ENCODE measurements around the gene OPN1LW. TPM values are rescaled to one million over a fixed set of nuclear protein-coding genes. Genes with fewer than 3 reads are reported as not detected.
A peak's percentile ranks its signal among the peaks of the same experiment; 100 is the strongest.

OPN1LW gene
- total and polyA plus RNA-seq, 2 donors (not counting 1 experiment from before 2014, with no cell fraction given), result not detected

GRCh38 chrX:154136627-154137161 lies 7.3 kb upstream of the OPN1LW start:
- peak overlapping the region; percentile 87 for H3K27ac Mint-ChIP-seq
- peak overlapping the region; percentile 77 for H3K4me2 ChIP-seq (replicated peaks; ENCODE audit: low read depth, low read length, poor library complexity, severe bottlenecking)
- no peaks in the 10 kb centered on the region for H3K36me3 ChIP-seq (replicated peaks in 1 of 2; ENCODE audit: control extremely low read depth in 1 of 2, control insufficient read depth in 1 of 2, extremely low read depth in 1 of 2, insufficient read depth in 2 of 2, low read length in 1 of 2)
- intact Hi-C loops (cut with micrococcal nuclease), result no loop called here
- peak overlapping the region in 4 of 5 experiments; percentile 31 to 50 (median 40) for H3K4me3 ChIP-seq (ENCODE audit: control extremely low read depth in 1 of 5, extremely low read depth in 1 of 5, insufficient read depth in 1 of 5, low read depth in 2 of 5, low read length in 4 of 5)
- H3K9ac ChIP-seq (ENCODE audit: low read length), result peak overlapping the region; percentile 57
- no peaks in the 10 kb centered on the region for H3K27me3 Mint-ChIP-seq
- H3K9me3 Mint-ChIP-seq (ENCODE audit: insufficient read depth), result no peaks in the 10 kb centered on the region
- DNase-seq (peak; percentile 84), ATAC-seq (ENCODE audit: low read depth) (peak; percentile 86)
- peaks cover 10 to 22% of the 10 kb centered on the region in 2 donors for H3K4me1 ChIP-seq (ENCODE audit: control insufficient read depth in 2 of 2, insufficient read depth in 2 of 2, low read length in 2 of 2)
- TF ChIP-seq EZH2 (IDR thresholded peaks at IDR 0.05; ENCODE audit: borderline replicate concordance, insufficient read depth, low read depth, low read length, poor library complexity, severe bottlenecking) (no peak), CTCF (IDR thresholded peaks at IDR 0.05) (peak; percentile 80)
- H3K27me3 ChIP-seq (replicated peaks in 1 of 4; ENCODE audit: control extremely low read depth in 1 of 4, control insufficient read depth in 3 of 4, insufficient read depth in 4 of 4, low read length in 3 of 4), result no peaks in the 10 kb centered on the region
- H3K4me1 Mint-ChIP-seq, result peaks cover 13% of the 10 kb centered on the region
- H3K27ac ChIP-seq (ENCODE audit: low read length in 2 of 2), result peak overlapping the region; percentile 51 to 64
- 1% methylated on average over 40 of the region's 44 CpGs for WGBS (ENCODE audit: insufficient coverage)
- peak overlapping the region; percentile 75 for H3K4me3 Mint-ChIP-seq
- POLR2A ChIA-PET, result interaction anchor here (1.2 kb wide), 1 partner anchor 171 kb away, joined by 3 read pairs; no protein-coding TSS in a partner anchor
- CTCF ChIA-PET, result interaction anchor here (0.6 to 5.3 kb wide), 7 partner anchors 116 to 239 kb away, joined by 3 to 63 read pairs (median 5); no protein-coding TSS in a partner anchor
- no peaks in the 10 kb centered on the region for H3K79me2 ChIP-seq (ENCODE audit: control insufficient read depth, insufficient read depth, low read length)
- no peaks in the 10 kb centered on the region for H3K9me3 ChIP-seq (ENCODE audit: control extremely low read depth in 1 of 3, control insufficient read depth in 2 of 3, insufficient read depth in 1 of 3, low read length in 2 of 3)
- peak overlapping the region; percentile 66 for H2AFZ ChIP-seq (ENCODE audit: insufficient read depth, low read depth, low read length, poor library complexity, severe bottlenecking)
- H4K20me1 ChIP-seq (ENCODE audit: control insufficient read depth, insufficient read depth, low read length, poor library complexity, severe bottlenecking), result no peaks in the 10 kb centered on the region

- 91% methylated on average over 10 of the region's 10 CpGs for WGBS (ENCODE audit: insufficient coverage)
- Histone ChIP-seq H3K27me3 (replicated peaks in 1 of 4; ENCODE audit: control extremely low read depth in 1 of 4, control insufficient read depth in 3 of 4, insufficient read depth in 4 of 4, low read length in 3 of 4) (no peaks in the 10 kb centered on the region), H3K4me2 (replicated peaks; ENCODE audit: low read depth, low read length, poor library complexity, severe bottlenecking) (no peak overlapping the region), H3K79me2 (ENCODE audit: control insufficient read depth, insufficient read depth, low read length) (no peaks in the 10 kb centered on the region), H3K4me3 (ENCODE audit: control extremely low read depth in 1 of 5, extremely low read depth in 1 of 5, insufficient read depth in 1 of 5, low read depth in 2 of 5, low read length in 4 of 5) (no peak overlapping the region), H3K9me3 (ENCODE audit: control extremely low read depth in 1 of 3, control insufficient read depth in 2 of 3, insufficient read depth in 1 of 3, low read length in 2 of 3) (no peaks in the 10 kb centered on the region), H3K36me3 (replicated peaks in 1 of 2; ENCODE audit: control extremely low read depth in 1 of 2, control insufficient read depth in 1 of 2, extremely low read depth in 1 of 2, insufficient read depth in 2 of 2, low read length in 1 of 2) (no peaks in the 10 kb centered on the region), H3K27ac (ENCODE audit: low read length in 2 of 2) (no peak overlapping the region), H4K20me1 (ENCODE audit: control insufficient read depth, insufficient read depth, low read length, poor library complexity, severe bottlenecking) (no peaks in the 10 kb centered on the region), H3K4me1 (ENCODE audit: control insufficient read depth in 2 of 2, insufficient read depth in 2 of 2, low read length in 2 of 2) (peaks cover 10 to 22% of the 10 kb centered on the region in 2 donors), H3K9ac (ENCODE audit: low read length) (no peak overlapping the region), H2AFZ (ENCODE audit: insufficient read depth, low read depth, low read length, poor library complexity, severe bottlenecking) (no peak overlapping the region)
- H3K27ac Mint-ChIP-seq, result no peak overlapping the region
- no peaks in the 10 kb centered on the region for H3K9me3 Mint-ChIP-seq (ENCODE audit: insufficient read depth)
- DNase-seq (no peak), ATAC-seq (ENCODE audit: low read depth) (no peak)
- H3K4me3 Mint-ChIP-seq, result no peak overlapping the region
- intact Hi-C loops (cut with micrococcal nuclease), result no loop called here
- no peak for TF ChIP-seq CTCF (IDR thresholded peaks at IDR 0.05)
- no peak for TF ChIP-seq EZH2 (IDR thresholded peaks at IDR 0.05; ENCODE audit: borderline replicate concordance, insufficient read depth, low read depth, low read length, poor library complexity, severe bottlenecking)
- peaks cover 13% of the 10 kb centered on the region for H3K4me1 Mint-ChIP-seq
- POLR2A ChIA-PET, result no interaction called here
- H3K27me3 Mint-ChIP-seq, result no peaks in the 10 kb centered on the region
- CTCF ChIA-PET, result interaction anchor here (1.0 to 2.8 kb wide), 5 partner anchors 16 to 195 kb away, joined by 3 to 12 read pairs (median 5); no protein-coding TSS in a partner anchor
Observed at GRCh38 chrX:154138857-154139256, 5.2 kb upstream of the OPN1LW start.

Data from B cell (primary cell).